Ishikawa (cell line): Measurements from ENCODE around the gene ZNF629.

Source experiments
- CEBPB ChIP-seq: IDR thresholded peaks from 2 replicates; pipeline ENCODE4 v1.6.1; 2012
- CREB1 ChIP-seq: IDR thresholded peaks from 2 replicates; pipeline ENCODE4 v1.6.1; 2012; ENCODE audit warnings: low read depth
- EGR1 ChIP-seq: IDR thresholded peaks from 2 replicates; pipeline ENCODE4 v1.6.1; 2012
- EP300 ChIP-seq: IDR thresholded peaks from 2 replicates; pipeline ENCODE4 v1.6.1; 2012; ENCODE audit warnings: borderline replicate concordance
- FOXM1 ChIP-seq: IDR thresholded peaks from 2 replicates; pipeline ENCODE4 v1.6.1; 2012; ENCODE audit warnings: low read depth, borderline replicate concordance
- NFIC ChIP-seq: IDR thresholded peaks from 2 replicates; pipeline ENCODE4 v1.6.1; 2012
- RAD21 ChIP-seq: IDR thresholded peaks from 2 replicates; pipeline ENCODE4 v1.6.1; 2012; ENCODE audit warnings: low read depth
- TAF1 ChIP-seq: IDR thresholded peaks from 2 replicates; pipeline ENCODE4 v1.6.1; 2012; ENCODE audit warnings: low read depth, mild to moderate bottlenecking
- TCF12 ChIP-seq: IDR thresholded peaks from 2 replicates; pipeline ENCODE4 v1.6.1; 2012; ENCODE audit warnings: low read depth
- TEAD4 ChIP-seq: IDR thresholded peaks from 2 replicates; pipeline ENCODE4 v1.6.1; 2012
- YY1 ChIP-seq: IDR thresholded peaks from 2 replicates; pipeline ENCODE4 v1.6.1; 2012; ENCODE audit warnings: low read depth
- ZBTB7A ChIP-seq: IDR thresholded peaks from 2 replicates; pipeline ENCODE4 v1.6.1; 2012; ENCODE audit warnings: low read depth
- TF ChIP-seq, protein P1 (sequence below): IDR thresholded peaks from 2 replicates; pipeline ENCODE4 v1.6.1; 2012
- TF ChIP-seq, protein P2 (sequence below): IDR thresholded peaks from 2 replicates; pipeline ENCODE4 v1.6.1; 2012
- TF ChIP-seq, protein P3 (sequence below): IDR thresholded peaks from 2 replicates; pipeline ENCODE4 v1.6.1; 2012; ENCODE audit warnings: low read depth, mild to moderate bottlenecking

Gene ZNF629

DNA sequence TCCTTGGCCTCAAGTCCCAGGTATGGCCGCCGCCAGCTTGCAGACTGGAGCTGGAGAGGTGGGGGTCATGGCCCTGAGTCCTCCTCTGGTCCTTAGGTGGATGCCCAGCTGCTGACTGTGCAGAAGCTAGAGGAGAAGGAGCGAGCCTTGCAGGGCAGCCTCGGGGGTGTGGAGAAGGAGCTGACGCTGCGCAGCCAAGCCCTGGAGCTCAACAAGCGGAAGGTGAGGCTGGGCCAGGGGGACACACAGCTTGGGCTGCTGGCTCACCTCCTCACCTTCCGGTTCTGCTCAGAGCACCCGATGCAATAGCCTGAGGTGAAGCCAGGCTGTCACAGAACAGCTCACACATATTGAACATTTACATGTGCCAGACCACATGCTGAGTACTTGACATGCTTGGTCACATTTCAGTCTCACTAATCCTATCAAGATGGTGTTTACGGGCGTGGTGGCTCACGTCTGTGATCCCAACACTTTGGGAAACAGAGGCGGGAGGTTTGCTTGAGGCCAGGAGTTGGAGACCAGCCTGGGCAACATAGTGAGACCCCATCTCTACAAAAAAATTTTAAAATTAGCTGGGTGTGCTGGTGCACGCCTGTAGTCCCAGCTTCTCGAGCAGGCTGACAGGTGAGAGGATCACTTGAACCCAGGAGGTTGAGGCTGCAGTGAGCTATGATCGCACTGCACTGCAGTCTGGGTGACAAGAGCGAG, 17.5 kb downstream of the ZNF629 start:
- no peak for TF ChIP-seq TAF1
- no peak for TF ChIP-seq EGR1
- no peak for TF ChIP-seq CREB1
- no peak for TF ChIP-seq EP300
- TF ChIP-seq CEBPB = no peak
- no peak for TF ChIP-seq TCF12
- no peak for TF ChIP-seq NFIC
- TF ChIP-seq TEAD4 = no peak
- TF ChIP-seq YY1 = no peak
- no peak for TF ChIP-seq ZBTB7A
- no peak for TF ChIP-seq RAD21
- TF ChIP-seq FOXM1 = no peak
- TF ChIP-seq, protein P1, sequence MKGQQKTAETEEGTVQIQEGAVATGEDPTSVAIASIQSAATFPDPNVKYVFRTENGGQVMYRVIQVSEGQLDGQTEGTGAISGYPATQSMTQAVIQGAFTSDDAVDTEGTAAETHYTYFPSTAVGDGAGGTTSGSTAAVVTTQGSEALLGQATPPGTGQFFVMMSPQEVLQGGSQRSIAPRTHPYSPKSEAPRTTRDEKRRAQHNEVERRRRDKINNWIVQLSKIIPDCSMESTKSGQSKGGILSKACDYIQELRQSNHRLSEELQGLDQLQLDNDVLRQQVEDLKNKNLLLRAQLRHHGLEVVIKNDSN = no peak
- TF ChIP-seq, protein P2, sequence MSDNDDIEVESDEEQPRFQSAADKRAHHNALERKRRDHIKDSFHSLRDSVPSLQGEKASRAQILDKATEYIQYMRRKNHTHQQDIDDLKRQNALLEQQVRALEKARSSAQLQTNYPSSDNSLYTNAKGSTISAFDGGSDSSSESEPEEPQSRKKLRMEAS = no peak
- TF ChIP-seq, protein P3, sequence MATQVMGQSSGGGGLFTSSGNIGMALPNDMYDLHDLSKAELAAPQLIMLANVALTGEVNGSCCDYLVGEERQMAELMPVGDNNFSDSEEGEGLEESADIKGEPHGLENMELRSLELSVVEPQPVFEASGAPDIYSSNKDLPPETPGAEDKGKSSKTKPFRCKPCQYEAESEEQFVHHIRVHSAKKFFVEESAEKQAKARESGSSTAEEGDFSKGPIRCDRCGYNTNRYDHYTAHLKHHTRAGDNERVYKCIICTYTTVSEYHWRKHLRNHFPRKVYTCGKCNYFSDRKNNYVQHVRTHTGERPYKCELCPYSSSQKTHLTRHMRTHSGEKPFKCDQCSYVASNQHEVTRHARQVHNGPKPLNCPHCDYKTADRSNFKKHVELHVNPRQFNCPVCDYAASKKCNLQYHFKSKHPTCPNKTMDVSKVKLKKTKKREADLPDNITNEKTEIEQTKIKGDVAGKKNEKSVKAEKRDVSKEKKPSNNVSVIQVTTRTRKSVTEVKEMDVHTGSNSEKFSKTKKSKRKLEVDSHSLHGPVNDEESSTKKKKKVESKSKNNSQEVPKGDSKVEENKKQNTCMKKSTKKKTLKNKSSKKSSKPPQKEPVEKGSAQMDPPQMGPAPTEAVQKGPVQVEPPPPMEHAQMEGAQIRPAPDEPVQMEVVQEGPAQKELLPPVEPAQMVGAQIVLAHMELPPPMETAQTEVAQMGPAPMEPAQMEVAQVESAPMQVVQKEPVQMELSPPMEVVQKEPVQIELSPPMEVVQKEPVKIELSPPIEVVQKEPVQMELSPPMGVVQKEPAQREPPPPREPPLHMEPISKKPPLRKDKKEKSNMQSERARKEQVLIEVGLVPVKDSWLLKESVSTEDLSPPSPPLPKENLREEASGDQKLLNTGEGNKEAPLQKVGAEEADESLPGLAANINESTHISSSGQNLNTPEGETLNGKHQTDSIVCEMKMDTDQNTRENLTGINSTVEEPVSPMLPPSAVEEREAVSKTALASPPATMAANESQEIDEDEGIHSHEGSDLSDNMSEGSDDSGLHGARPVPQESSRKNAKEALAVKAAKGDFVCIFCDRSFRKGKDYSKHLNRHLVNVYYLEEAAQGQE = no peak

DNA sequence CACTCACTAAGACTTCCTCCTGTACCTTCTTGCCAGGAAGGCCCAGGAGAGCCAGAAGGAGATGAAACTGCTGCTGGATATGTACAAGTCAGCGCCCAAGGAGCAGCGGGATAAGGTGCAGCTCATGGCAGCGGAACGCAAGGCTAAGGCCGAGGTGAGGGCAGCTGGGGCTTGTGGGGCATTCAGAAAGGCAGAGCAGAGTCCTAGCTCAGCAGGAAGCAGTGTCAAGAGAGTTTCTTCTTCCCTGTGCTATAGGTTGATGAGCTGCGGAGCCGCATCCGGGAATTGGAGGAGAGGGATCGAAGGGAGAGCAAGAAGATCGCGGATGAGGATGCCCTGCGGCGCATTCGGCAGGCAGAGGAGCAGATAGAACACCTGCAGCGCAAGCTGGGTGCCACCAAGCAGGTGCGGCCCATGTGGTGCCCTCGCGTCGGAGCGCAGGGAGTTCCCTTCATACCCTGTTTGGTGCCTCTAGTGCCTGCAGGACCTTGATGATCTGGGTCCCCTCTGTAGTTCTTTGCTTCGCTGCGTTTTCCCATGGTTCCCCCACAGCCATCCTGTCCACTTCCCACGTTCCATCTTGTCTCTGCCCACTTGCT, 18.3 kb downstream of the ZNF629 start:
- TF ChIP-seq TAF1 (no peak), YY1 (no peak), NFIC (no peak)

DNA sequence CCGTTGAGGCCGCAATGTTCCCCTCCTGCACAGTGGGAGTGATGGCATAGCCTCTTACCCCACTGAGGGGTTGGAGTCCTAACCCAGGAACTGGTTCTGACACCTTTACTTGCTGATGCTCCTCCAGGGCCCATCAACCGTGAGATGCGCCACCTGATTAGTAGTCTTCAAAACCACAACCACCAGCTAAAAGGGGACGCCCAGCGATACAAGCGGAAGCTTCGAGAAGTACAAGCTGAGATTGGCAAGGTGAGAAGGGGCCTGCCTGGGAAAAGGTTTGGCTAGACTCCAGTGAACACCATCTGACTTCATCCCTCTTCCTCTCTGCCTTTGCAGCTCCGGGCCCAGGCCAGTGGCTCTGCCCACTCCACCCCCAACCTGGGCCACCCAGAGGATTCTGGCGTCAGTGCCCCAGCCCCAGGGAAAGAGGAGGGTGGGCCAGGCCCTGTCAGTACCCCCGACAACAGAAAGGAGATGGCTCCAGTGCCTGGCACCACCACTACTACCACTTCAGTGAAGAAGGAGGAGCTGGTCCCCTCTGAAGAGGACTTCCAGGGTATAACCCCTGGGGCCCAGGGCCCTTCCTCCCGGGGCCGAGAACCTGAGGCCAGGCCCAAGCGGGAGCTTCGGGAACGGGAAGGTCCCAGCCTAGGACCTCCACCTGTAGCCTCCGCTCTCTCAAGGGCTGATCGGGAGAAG, 19.1 kb downstream of the ZNF629 start:
- TF ChIP-seq, protein P3 = no peak

DNA sequence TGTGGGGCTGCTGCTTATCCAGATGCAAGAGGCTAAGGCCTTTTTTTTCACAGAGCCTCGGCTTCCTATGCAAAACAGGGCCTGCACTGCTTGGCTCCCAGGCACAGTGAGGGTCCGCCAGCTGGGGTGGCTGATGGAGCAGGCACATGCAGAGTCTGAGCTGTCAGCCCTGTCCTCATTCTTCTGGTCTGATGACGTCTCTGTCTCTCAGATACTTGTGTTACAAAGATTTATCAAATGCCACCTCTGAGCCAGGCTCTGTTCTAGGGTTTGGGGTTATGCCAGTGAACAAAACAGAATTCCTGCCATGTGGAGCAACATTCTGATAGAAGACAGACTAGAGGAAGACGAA, 20.1 kb downstream of the ZNF629 start:
- TF ChIP-seq, protein P1 = no peak
- TF ChIP-seq, protein P2 = no peak
- TF ChIP-seq FOXM1 (no peak), CEBPB (no peak)

DNA sequence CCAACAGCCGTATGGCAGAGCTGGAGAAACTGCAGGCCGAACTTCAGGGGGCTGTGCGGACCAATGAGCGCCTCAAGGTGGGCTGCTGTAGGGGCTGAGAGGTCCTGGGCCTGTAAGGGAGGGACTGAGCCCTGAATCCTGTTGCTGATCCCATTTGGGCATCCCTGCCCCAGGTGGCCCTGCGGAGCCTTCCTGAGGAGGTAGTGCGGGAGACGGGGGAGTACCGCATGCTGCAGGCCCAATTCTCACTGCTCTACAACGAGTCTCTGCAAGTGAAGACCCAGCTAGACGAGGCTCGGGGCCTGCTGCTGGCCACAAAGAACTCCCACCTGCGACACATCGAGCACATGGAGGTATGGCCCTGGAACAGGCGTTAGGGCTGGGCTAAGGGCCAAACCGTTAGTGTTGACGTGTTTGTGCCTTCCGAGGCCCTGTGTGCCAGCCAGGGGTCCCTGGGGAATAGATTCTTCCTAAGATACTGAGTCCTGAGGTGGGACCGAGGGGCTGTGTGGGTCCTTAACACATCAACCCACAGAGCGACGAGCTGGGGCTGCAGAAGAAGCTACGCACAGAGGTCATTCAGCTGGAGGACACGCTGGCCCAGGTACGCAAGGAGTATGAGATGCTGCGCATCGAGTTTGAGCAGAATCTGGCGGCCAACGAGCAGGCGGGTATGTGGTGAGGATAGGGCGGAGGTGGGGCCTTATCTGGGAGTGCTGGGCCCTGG, 20.6 kb downstream of the ZNF629 start:
- TF ChIP-seq YY1 (no peak), TCF12 (no peak), RAD21 (no peak), CREB1 (no peak), TEAD4 (no peak), EGR1 (no peak), CEBPB (no peak), TAF1 (no peak)
- TF ChIP-seq, protein P3 = no peak
- TF ChIP-seq, protein P1 = no peak
- TF ChIP-seq, protein P2 = no peak
